Activated naive CD4-positive, alpha-beta T cell treated with anti-CD3 and anti-CD28 coated beads, Interleukin-2, amount 50 U/mL, for 24 hours (primary cell): ENCODE data around the gene IDH1.
"Not testable (repeated sequence)": the region's sequence is repeated elsewhere in the genome, so short reads cannot be mapped to it uniquely, and the experiment has no call there.

Experiments
- H3K27ac Mint-ChIP-seq: one replicate; pipeline ENCODE4 v1.8.0; 2021; ENCODE audit warnings: mild to moderate bottlenecking, mixed read lengths
- H3K27me3 Mint-ChIP-seq: one replicate; pipeline ENCODE4 v1.8.0; 2021; ENCODE audit warnings: mixed read lengths
- H3K36me3 Mint-ChIP-seq: one replicate; pipeline ENCODE4 v1.8.0; 2021; ENCODE audit warnings: mixed read lengths
- H3K4me1 Mint-ChIP-seq: one replicate; pipeline ENCODE4 v1.8.0; 2021; ENCODE audit warnings: mixed read lengths
- H3K4me3 Mint-ChIP-seq: one replicate; pipeline ENCODE4 v1.8.0; 2021; ENCODE audit warnings: mild to moderate bottlenecking, mixed read lengths
- H3K9me3 Mint-ChIP-seq: one replicate; pipeline ENCODE4 v1.8.0; 2021; ENCODE audit warnings: mixed read lengths

The IDH1 gene

DNA sequence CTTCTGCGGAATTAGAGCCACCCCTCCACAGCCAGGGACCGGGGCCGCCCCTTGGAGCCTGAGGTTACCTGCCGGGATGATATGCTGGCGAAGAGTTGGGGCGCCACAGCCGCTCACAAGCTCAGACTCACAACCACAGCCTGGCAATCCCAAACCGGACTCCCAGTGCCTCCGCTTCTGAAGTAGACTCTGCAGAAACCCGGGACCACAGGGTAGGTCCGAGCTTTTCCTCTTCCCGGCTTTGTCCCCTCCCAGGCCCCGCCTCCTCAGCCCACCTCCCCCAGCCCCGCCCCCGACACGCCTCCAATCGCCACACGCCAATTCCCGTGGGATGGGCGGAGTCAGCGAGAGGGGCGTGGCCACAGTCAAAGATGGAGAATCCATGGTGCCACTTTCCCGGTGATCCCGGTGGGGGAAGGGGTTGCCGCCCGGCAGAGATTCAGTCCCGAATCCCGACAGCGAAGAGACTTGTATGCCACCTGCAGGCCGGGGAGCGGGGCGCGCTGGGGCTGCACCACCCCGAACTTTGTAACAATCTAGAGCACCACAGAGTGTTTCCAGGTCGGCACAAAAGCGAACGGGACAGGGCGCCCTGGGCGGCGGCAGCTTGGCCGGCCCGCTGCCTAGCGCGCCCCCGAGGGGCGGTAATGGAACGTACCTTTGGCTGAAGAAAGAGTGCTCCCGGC is at the start of gene IDH1:
IDH1 (minus strand) TSS at position 201 of the 686 bp plus-strand sequence. CDS start 3,520 bp downstream, outside the sequence.
- H3K27ac Mint-ChIP-seq: peak within 1 kb of the TSS; percentile 36
- peak within 1 kb of the TSS; percentile 97 for H3K4me3 Mint-ChIP-seq
- H3K4me1 Mint-ChIP-seq: peaks cover 22% of the 10 kb centered on the region
- H3K36me3 Mint-ChIP-seq: peaks cover under 1% of the 10 kb centered on the region
- H3K9me3 Mint-ChIP-seq: no peaks in the 10 kb centered on the region
- no peaks in the 10 kb centered on the region for H3K27me3 Mint-ChIP-seq

DNA sequence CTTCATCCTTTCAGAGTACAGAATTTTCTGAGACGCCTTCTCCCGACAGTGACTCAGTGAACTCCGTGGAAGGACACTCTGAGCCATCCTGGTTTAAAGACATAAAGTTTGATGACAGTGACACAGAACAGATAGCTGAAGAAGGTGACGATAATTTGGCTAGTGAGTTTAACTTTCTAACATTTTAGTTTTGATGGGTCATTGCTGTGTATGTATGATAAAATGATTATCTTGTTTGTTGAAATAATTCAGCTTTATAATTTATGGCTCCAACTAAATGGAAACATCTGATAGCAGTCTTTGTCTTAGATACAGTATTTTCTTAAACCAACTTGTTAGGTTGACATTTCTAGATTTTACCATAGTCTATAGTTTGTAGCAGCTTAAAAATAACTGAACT is 49.3 kb upstream of the IDH1 start:
- no peak overlapping the region for H3K27ac Mint-ChIP-seq
- no peaks in the 10 kb centered on the region for H3K27me3 Mint-ChIP-seq
- no peaks in the 10 kb centered on the region for H3K4me1 Mint-ChIP-seq
- no peaks in the 10 kb centered on the region for H3K9me3 Mint-ChIP-seq
- peaks cover 16% of the 10 kb centered on the region for H3K36me3 Mint-ChIP-seq
- no peak overlapping the region for H3K4me3 Mint-ChIP-seq

DNA sequence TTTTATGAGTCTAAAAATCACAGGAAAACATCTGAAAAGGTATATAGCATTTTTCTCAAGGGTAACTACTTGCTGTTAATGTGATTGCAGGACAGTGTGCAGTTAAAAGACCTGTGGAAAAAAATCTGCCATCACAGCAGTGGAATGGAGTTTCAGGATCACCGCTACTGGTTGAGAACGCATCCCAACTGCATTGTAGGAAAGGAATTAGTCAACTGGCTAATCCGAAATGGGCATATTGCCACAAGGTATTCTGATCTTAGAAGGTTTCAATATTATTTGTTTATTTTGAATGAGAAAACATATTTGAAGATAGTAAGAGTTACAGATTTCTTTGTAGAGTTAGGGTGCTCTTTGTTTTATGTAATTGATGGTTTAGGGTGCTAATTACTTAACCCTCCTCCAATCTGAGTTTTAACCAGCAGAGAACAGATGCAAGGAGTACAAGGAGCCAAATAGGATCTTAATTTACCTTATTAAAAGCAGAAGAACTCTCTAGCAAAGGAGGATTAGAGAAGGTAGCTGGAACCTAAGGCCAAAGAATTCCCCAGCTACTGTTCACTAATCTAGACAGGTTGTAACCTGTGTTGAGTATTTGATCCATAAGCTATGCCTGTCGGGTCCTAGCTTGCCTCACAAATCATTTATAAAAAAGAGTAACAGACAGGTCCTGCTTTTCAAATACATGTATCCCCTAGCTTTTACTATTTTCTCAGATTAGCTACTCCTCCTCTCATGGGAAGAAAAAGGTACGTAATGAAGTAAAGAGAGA is 46.2 kb upstream of the IDH1 start:
- Mint-ChIP-seq H3K4me1 (peaks cover 7% of the 10 kb centered on the region), H3K36me3 (peaks cover 16% of the 10 kb centered on the region), H3K4me3 (no peak overlapping the region), H3K27me3 (no peaks in the 10 kb centered on the region), H3K27ac (no peak overlapping the region), H3K9me3 (no peaks in the 10 kb centered on the region)

DNA sequence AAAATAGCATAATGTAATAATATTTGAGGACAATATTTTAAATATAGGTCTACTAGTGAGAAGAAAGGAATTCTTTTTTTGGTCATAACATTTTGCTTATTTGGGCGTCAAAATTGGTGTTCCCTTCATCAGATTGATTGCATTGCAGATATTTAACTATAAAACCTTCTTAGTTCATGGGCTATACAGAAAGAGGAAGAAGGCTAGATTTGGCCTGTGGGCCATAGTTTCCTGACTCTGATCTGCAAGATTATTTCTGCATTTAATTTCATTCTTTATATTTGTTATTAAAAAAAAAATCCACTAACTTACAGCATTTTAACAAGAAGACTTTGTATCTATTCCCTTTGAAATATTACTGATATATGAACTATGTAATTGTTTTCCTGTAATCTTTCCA is 43.1 kb upstream of the IDH1 start:
- H3K27ac Mint-ChIP-seq: no peak overlapping the region
- no peak overlapping the region for H3K4me3 Mint-ChIP-seq
- H3K4me1 Mint-ChIP-seq: peaks cover 34% of the 10 kb centered on the region
- no peaks in the 10 kb centered on the region for H3K9me3 Mint-ChIP-seq
- peaks cover 28% of the 10 kb centered on the region for H3K36me3 Mint-ChIP-seq
- H3K27me3 Mint-ChIP-seq: no peaks in the 10 kb centered on the region

DNA sequence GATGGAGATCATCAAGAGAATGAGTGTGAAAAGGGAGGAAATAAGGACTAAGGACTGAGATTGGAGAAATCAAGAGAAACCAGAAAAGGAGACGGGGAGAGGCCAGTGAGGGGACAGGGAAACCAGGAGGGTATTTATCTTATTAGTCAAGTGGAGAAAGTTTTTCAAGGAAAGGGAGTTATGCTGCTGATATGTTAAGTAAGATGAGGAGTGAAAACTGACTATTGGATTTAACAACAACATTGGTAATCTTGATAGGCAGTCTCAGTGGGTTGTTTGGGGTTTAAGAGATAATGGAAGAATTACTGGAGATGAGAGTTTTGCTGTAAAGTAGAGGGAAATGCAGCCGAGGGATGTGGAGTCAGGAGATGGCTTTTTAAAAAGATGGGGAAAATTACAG is 41.7 kb upstream of the IDH1 start:
- H3K4me1 Mint-ChIP-seq: peaks cover 46% of the 10 kb centered on the region
- H3K4me3 Mint-ChIP-seq: no peak overlapping the region
- no peaks in the 10 kb centered on the region for H3K27me3 Mint-ChIP-seq
- H3K9me3 Mint-ChIP-seq: no peaks in the 10 kb centered on the region
- no peak overlapping the region for H3K27ac Mint-ChIP-seq
- H3K36me3 Mint-ChIP-seq: peaks cover 31% of the 10 kb centered on the region

DNA sequence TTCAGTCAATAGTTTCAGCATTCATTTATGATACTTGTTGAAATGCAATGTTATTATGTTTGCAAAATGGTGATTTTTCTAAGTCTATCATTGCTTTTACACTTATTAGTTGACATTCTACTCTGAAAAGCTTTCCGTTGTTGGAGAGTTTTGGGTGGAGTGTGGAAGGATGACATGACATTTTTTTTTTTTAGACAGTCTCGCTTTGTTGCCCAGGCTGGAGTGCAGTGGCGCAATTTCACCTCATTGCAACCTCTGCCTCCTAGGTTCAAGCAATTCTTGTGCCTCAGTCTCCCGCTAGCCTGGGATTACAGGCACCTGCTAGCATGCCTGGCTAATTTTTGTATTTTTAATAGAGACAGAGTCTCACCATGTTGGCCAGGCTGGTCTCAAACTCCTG is 41.0 kb upstream of the IDH1 start:
- Mint-ChIP-seq H3K36me3 (peaks cover 36% of the 10 kb centered on the region), H3K4me3 (no peak overlapping the region), H3K27me3 (no peaks in the 10 kb centered on the region), H3K27ac (no peak overlapping the region), H3K9me3 (no peaks in the 10 kb centered on the region), H3K4me1 (peaks cover 54% of the 10 kb centered on the region)

DNA sequence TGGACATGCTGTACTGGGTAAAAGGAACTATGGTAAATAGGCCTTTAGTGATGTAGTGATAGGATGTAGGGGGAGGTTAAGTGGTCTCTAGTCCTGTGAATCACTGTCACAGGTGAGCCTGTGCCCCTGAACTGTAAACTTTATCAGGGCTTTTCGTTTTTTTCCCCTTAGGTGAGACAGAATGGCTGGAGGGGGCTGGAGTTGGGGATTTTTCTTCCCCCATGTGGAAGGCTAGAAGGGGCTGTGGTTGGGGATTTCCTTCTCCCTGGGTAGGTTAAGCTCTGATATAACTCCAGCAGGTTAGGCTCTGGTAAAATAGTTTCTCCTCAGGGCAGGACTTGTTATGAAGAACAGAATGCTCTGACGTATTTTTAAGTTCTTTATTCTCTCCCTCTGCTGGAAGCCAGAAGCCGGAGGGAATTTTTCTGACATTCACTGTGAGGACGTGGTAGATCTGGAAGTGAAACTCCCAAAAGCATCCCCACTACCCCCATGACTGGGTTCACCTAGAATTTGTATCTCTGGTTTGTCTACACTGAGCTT is 39.7 kb upstream of the IDH1 start:
- Mint-ChIP-seq H3K4me3 (no peak overlapping the region), H3K9me3 (peaks cover 5% of the 10 kb centered on the region), H3K4me1 (peaks cover 57% of the 10 kb centered on the region), H3K27me3 (no peaks in the 10 kb centered on the region), H3K36me3 (peaks cover 46% of the 10 kb centered on the region), H3K27ac (peak overlapping the region; percentile 20)

DNA sequence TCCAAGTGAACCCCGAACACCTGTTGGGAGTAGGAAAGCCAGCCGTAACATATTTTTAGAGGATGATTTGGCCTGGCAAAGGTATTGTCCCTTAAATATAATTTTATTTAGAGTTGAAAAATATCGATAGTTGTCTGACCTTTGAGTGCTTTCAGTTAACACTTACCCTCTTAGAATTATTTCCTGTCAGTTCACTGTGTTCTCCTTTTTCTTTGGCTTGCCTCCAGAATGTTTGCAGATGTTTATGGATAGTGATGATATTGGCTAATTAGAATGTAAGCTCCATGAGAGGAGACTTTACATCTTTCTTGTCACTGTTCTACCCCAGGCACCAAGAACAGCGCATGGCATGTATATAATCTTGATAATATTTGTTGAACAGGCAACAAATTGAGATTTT is 31.0 kb upstream of the IDH1 start:
- Mint-ChIP-seq H3K27me3 (no peaks in the 10 kb centered on the region), H3K27ac (no peak overlapping the region), H3K36me3 (peaks cover 31% of the 10 kb centered on the region), H3K4me1 (peaks cover 12% of the 10 kb centered on the region), H3K9me3 (peaks cover 9% of the 10 kb centered on the region), H3K4me3 (no peak overlapping the region)

DNA sequence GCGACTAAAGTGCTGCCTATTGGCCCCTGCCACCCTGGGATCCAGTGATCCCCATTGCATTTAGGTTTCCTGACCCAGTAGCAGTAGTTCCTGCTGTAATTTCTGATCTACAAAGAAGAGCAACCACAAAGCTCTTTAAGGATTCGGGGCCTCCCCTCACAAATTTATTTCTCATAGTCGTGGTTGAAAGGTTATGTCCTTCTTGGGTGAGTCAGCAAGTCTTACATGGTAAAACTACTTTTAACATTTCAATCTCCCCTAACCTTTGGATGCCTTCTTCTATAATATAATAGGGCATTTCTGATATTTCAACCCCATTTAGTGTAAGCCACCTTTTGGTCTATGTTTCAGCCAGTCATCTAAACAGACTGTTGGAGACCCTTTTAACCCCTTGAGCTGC is 26.1 kb upstream of the IDH1 start:
- Mint-ChIP-seq H3K27me3 (no peaks in the 10 kb centered on the region), H3K4me1 (peaks cover 27% of the 10 kb centered on the region), H3K9me3 (no peaks in the 10 kb centered on the region), H3K4me3 (no peak overlapping the region), H3K27ac (peak overlapping the region; percentile 14), H3K36me3 (peaks cover 37% of the 10 kb centered on the region)

DNA sequence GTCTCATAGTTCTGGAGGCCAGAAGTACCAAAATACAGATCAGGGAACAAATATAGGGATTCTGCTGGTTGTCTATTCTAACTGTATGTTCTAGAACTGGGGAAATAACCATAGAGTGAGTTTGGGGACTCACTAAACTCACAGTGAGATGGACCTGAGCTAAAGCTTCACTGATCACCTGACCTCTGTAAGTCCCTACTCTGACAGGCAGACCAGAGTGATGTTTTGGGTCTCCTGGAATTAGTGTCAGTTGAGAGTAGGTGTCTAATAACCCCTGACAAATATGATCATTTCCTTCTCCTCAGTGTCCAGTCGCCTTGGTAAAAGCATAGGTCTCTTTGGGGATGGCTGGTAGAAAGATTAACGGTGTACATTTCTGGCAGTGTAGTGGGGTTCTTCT is 25.4 kb upstream of the IDH1 start:
- Mint-ChIP-seq H3K4me3 (no peak overlapping the region), H3K27ac (no peak overlapping the region), H3K4me1 (peaks cover 29% of the 10 kb centered on the region), H3K27me3 (no peaks in the 10 kb centered on the region), H3K36me3 (peaks cover 35% of the 10 kb centered on the region), H3K9me3 (no peaks in the 10 kb centered on the region)

DNA sequence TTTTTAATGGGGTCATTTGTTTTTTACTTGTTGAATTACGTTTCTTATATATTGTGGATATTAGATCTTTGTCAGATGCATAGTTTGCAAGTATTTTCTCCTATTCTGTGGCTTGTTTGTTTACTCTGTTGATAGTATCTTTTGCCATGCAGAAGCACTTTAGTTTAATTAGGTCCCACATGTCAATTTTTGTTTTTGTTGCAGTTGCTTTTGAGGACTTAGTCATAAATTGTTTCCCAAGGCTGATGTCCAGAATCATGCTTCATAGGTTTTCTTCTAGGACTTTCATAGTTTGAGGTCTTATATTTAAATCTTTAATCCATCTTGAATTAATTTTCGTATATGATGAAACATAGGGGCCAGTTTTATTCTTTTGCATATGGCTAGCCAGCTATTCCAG is 24.4 kb upstream of the IDH1 start:
- no peak overlapping the region for H3K4me3 Mint-ChIP-seq
- peaks cover 42% of the 10 kb centered on the region for H3K36me3 Mint-ChIP-seq
- no peaks in the 10 kb centered on the region for H3K27me3 Mint-ChIP-seq
- H3K9me3 Mint-ChIP-seq: no peaks in the 10 kb centered on the region
- H3K4me1 Mint-ChIP-seq: peaks cover 38% of the 10 kb centered on the region
- no peak overlapping the region for H3K27ac Mint-ChIP-seq

DNA sequence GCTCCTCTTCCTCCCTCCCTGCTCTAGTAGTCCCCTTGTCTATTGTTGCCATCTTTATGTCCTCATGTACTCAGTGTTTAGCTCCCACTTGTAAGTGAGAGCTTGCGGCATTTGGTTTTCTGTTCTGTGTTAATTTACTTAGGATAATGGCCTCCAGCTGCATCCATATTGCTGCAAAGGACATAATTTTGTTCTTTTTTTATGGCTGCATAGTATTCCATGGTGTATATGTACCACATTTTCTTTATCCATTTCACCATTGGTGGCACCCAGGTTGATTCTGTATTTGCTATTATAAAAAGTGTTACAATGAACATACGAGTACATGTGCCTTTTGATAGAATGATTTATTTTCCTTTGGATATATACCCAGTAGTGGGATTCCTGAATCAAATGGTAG is 23.7 kb upstream of the IDH1 start:
- no peaks in the 10 kb centered on the region for H3K9me3 Mint-ChIP-seq
- no peaks in the 10 kb centered on the region for H3K27me3 Mint-ChIP-seq
- H3K4me1 Mint-ChIP-seq: peaks cover 41% of the 10 kb centered on the region
- H3K4me3 Mint-ChIP-seq: no peak overlapping the region
- no peak overlapping the region for H3K27ac Mint-ChIP-seq
- H3K36me3 Mint-ChIP-seq: peaks cover 45% of the 10 kb centered on the region

DNA sequence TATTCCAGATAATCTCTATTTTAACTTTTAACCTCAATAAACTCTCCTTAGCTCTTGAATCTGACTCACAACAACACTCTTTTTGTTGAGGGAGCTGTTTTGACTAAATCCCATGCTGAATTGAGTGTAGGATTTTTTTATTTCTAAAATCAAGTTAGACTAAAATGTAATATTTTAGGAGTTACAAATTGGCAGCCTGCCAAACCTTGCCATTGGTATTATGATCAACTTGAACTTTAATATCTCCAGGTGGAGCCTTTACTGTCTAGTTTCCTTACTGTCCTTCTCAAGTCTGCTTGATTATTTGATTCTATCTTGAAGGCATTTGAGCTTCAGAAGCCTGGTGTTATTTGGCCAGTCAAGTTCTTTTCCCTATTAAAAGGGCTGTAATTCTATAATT is 19.9 kb upstream of the IDH1 start:
- H3K36me3 Mint-ChIP-seq: peaks cover 44% of the 10 kb centered on the region
- no peak overlapping the region for H3K27ac Mint-ChIP-seq
- H3K9me3 Mint-ChIP-seq: no peaks in the 10 kb centered on the region
- H3K4me1 Mint-ChIP-seq: peaks cover 33% of the 10 kb centered on the region
- H3K4me3 Mint-ChIP-seq: no peak overlapping the region
- no peaks in the 10 kb centered on the region for H3K27me3 Mint-ChIP-seq

DNA sequence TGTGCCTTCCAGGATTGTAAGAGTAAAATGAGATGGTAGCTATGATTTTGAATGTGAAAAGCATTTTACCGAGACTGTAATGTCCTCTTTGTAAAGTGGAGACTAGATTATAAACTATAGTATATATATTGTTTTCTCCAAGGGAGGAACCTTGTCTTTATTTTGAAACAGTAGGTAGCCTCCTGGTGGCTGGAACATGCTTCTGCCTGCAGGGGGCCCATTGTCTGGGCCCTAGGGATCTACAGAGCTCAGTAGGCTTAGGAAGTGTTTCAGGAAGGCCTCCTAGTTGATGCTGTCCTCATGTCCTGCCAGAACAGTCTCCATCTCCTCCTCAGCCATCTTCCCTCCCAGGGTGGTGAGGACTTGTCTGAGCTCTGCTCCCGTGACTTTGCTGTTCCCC is 14.2 kb upstream of the IDH1 start:
- no peak overlapping the region for H3K4me3 Mint-ChIP-seq
- H3K4me1 Mint-ChIP-seq: peaks cover 63% of the 10 kb centered on the region
- H3K27ac Mint-ChIP-seq: no peak overlapping the region
- no peaks in the 10 kb centered on the region for H3K9me3 Mint-ChIP-seq
- no peaks in the 10 kb centered on the region for H3K27me3 Mint-ChIP-seq
- peaks cover 11% of the 10 kb centered on the region for H3K36me3 Mint-ChIP-seq

DNA sequence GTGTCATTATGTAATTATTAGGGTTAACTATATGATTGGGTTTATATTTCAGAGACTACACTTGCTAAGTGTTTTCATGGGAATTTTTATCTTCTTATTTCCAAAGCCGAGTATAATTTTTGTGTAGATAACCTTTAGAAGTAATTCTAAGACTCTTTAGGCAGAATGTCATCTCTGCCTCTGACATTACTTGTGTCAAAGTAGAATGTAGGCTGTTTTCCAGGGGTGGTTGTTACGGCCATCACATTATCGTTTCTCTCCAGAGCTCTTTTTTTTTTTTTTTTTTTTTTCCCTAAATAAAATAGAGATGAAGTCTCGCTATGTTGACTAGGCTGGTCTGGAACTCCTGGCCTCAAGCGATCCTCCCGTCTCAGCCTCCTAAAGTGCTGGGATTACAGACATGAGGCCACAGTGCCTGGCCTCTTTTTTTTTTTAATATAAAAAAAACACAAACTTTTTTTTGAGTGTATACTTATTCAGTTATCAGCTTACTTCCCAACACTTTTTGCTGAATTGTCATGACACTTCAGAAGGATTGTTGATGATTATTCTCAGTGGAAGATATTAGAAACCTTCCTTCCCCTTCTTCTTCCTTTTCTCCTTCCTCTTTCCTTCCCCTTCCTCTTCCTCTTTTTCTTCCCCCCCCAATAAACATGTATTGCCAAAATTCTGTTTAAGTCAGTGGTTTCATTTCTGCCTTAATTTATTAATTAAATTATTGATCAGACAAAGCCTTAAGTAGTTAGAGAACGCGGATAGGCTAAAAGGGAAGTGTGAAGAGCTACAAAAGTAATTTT is 13.5 kb upstream of the IDH1 start:
- peaks cover 10% of the 10 kb centered on the region for H3K36me3 Mint-ChIP-seq
- H3K9me3 Mint-ChIP-seq: no peaks in the 10 kb centered on the region
- H3K27me3 Mint-ChIP-seq: no peaks in the 10 kb centered on the region
- H3K4me3 Mint-ChIP-seq: peak overlapping the region; percentile 99
- peak overlapping the region; percentile 51 for H3K27ac Mint-ChIP-seq
- peaks cover 66% of the 10 kb centered on the region for H3K4me1 Mint-ChIP-seq

DNA sequence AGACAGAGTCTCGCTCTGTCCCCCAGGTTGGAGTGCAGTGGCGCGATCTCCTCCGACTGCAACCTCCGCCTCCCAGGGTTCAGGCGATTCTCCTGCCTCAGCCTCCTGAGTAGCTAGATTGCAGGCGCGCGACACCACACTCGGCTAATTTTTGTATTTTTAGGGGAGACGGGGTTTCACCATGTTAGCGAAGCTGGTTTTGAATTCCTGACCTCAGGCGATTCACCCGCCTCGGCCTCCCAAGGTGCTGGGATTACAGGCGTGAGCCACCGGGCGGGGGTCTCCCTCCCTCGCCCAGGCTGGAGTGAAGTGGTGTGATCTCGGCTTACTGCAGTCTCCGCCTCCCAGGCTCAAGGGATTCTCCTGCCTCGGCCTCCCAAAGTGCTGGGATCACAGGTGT is 12.7 kb upstream of the IDH1 start:
- Mint-ChIP-seq H3K4me1 (peaks cover 66% of the 10 kb centered on the region), H3K4me3 (peak overlapping the region; percentile 99), H3K27ac (peak overlapping the region; percentile 51)
- H3K9me3 Mint-ChIP-seq, H3K36me3 Mint-ChIP-seq, H3K27me3 Mint-ChIP-seq: not testable (repeated sequence)
